Activated naive CD8-positive, alpha-beta T cell treated with anti-CD3 and anti-CD28 coated beads for 36 hours (primary cell): ENCODE data around the gene TAF8. TPM values are rescaled to one million over a fixed set of nuclear protein-coding genes. Genes with fewer than 3 reads are reported as not detected.

ENCODE experiments used
- DNase-seq: peaks from one replicate; pipeline ENCODE4 v3.0.0; 2021
- H3K27ac Mint-ChIP-seq: one replicate; pipeline ENCODE4 v1.8.0; 2022; ENCODE audit warnings: mild to moderate bottlenecking, moderate library complexity, mixed read lengths
- H3K27me3 Mint-ChIP-seq: one replicate; pipeline ENCODE4 v1.8.0; 2022; ENCODE audit warnings: mild to moderate bottlenecking, mixed read lengths
- H3K36me3 Mint-ChIP-seq: one replicate; pipeline ENCODE4 v1.8.0; 2021; ENCODE audit warnings: mild to moderate bottlenecking, mixed read lengths
- H3K4me1 Mint-ChIP-seq: one replicate; pipeline ENCODE4 v1.8.0; 2021; ENCODE audit warnings: mixed read lengths
- H3K4me3 Mint-ChIP-seq: one replicate; pipeline ENCODE4 v1.8.0; 2022; ENCODE audit warnings: mild to moderate bottlenecking, moderate library complexity, mixed read lengths
- H3K9me3 Mint-ChIP-seq: one replicate; pipeline ENCODE4 v1.8.0; 2022; ENCODE audit warnings: mixed read lengths
- total RNA-seq, 2 experiments: library from RNA; stranded (reverse); gene quantifications; one replicate each; pipeline ENCODE4 v1.2.3, GENCODE V29; 2021

Gene TAF8
- total RNA-seq, 2 experiments from 2014 or later, result 40.4 to 45.1 TPM

DNA sequence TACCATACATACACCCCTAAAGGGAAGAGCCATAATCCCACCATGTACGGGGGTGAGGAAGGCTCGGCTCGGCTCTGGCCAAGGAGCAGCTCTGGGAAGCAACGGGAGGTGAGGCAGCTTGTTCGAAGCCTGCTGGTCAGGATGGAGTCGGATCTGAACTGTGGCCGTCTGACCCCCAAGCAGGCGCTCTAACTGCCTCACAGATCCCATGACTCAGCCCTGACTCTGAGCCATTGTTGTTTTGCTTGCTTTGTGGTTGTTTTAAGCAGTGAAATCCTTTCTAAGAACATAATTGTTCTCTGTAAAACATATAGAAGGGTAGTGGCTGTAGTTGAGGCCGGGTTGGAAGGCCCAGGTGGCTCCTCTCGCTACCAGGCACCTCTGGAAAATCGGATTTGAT is 81.2 kb downstream of the TAF8 start:
- Mint-ChIP-seq H3K36me3 (no peaks in the 10 kb centered on the region), H3K4me3 (no peak overlapping the region), H3K27ac (no peak overlapping the region), H3K4me1 (peaks cover 3% of the 10 kb centered on the region), H3K9me3 (no peaks in the 10 kb centered on the region), H3K27me3 (no peaks in the 10 kb centered on the region)
- no peak for DNase-seq

DNA sequence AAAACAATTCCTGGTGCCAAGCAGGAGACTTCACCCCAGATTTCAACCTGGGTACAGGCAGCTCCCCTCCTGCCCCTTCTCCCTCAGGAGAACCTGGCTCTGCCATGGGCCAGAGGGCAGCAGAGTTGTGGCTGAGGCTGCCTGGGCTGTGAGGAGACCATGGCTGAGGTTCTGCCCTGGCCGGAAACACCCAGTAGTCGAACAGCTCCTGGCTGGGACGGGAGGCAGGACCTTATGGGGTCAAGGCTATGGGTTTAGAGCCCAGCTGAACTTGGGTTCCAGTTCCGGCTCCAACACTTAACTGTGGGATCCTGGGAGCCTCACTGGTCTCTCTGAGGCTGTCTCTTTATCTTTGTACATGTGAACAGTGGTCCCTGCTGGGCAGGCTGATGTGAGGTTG is 83.6 kb downstream of the TAF8 start:
- Mint-ChIP-seq H3K27ac (no peak overlapping the region), H3K27me3 (peaks cover 1% of the 10 kb centered on the region), H3K9me3 (no peaks in the 10 kb centered on the region), H3K4me3 (no peak overlapping the region), H3K4me1 (peaks cover 11% of the 10 kb centered on the region), H3K36me3 (no peaks in the 10 kb centered on the region)
- DNase-seq, result no peak

- Mint-ChIP-seq H3K9me3 (no peaks in the 10 kb centered on the region), H3K36me3 (no peaks in the 10 kb centered on the region), H3K27ac (no peak overlapping the region), H3K4me1 (peaks cover 11% of the 10 kb centered on the region), H3K27me3 (peaks cover 4% of the 10 kb centered on the region), H3K4me3 (no peak overlapping the region)
- DNase-seq, result no peak
Measured at GRCh38 chr6:42135161-42135560, 84.8 kb downstream of the TAF8 start.

DNA sequence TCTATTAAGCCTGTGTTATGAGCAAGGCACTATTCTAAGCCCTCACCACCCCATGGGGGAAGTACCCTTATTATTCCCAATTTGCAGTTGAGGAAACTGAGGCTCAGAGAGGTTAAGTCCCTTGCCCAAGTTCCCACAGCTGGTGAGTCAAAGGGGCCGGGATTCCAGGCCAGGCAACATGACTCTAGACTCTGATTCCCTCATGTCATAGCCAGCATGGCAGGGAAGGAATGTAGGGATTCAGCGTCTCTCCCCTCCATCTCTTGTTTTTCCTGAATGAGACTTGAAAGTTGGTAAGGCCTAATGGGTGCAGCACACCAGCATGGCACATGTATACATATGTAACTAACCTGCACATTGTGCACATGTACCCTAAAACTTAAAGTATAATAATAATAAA is 85.4 kb downstream of the TAF8 start:
- H3K4me3 Mint-ChIP-seq, result no peak overlapping the region
- H3K27ac Mint-ChIP-seq, result no peak overlapping the region
- DNase-seq, result no peak
- no peaks in the 10 kb centered on the region for H3K36me3 Mint-ChIP-seq
- H3K4me1 Mint-ChIP-seq, result peaks cover 11% of the 10 kb centered on the region
- peaks cover 7% of the 10 kb centered on the region for H3K27me3 Mint-ChIP-seq
- no peaks in the 10 kb centered on the region for H3K9me3 Mint-ChIP-seq

- H3K4me3 Mint-ChIP-seq, result peak overlapping the region; percentile 16
Measured at GRCh38 chr6:42136508-42137193, 86.3 kb downstream of the TAF8 start.

More at GRCh38 chr6:42136508-42137193, 86.3 kb downstream of the TAF8 start:
- Mint-ChIP-seq H3K4me1 (peaks cover 11% of the 10 kb centered on the region), H3K36me3 (no peaks in the 10 kb centered on the region), H3K27me3 (peaks cover 16% of the 10 kb centered on the region), H3K9me3 (no peaks in the 10 kb centered on the region), H3K27ac (peak overlapping the region; percentile 57)
- DNase-seq, result peak; percentile 50

Other genes starting within 250 kb of the TAF8 start
- gene USP49, start 155.1 kb upstream of the TAF8 start, total RNA-seq, result 1 to 10 TPM; 4.4 to 4.5 TPM
- gene MED20, start 129.4 kb upstream of the TAF8 start, total RNA-seq, result 10 to 100 TPM; 19.8 to 22.3 TPM
- 10 to 100 TPM; 75.7 to 79.1 TPM for gene BYSL, start 129.0 kb upstream of the TAF8 start, total RNA-seq
- gene CCND3, start 108.7 kb upstream of the TAF8 start, total RNA-seq, result 100 to 1,000 TPM; 396 to 403 TPM
- gene C6orf132, start 92.1 kb downstream of the TAF8 start, total RNA-seq, result under 1 TPM; 0.18 to 0.19 TPM
- under 1 TPM in 1 of 2 experiments, not detected in 1; 0.14 TPM for gene GUCA1A, start 122.8 kb downstream of the TAF8 start, total RNA-seq
- gene GUCA1B, start 144.4 kb downstream of the TAF8 start, total RNA-seq, result 1 to 10 TPM; 1.3 to 1.4 TPM
- gene MRPS10, start 167.3 kb downstream of the TAF8 start, total RNA-seq, result 10 to 100 TPM; 50.7 to 51.2 TPM